IMR-90 (cell line): ENCODE results near the gene ERBB4.

Source experiments
- CHD1 ChIP-seq: IDR thresholded peaks from 2 replicates; pipeline ENCODE4 v1.6.1; 2012; ENCODE audit warnings: low read depth, low read length, improper control_type of control experiment
- CTCF ChIP-seq: conservative IDR thresholded peaks from 2 replicates; pipeline ENCODE4 v1.5.1; 2012; ENCODE audit warnings: mild to moderate bottlenecking, low read depth, low read length, improper control_type of control experiment
- MAFK ChIP-seq: IDR thresholded peaks from 2 replicates; pipeline ENCODE4 v1.6.1; 2012; ENCODE audit warnings: low read depth, low read length, improper control_type of control experiment
- MXI1 ChIP-seq: IDR thresholded peaks from 2 replicates; pipeline ENCODE4 v1.6.1; 2012; ENCODE audit warnings: low read depth, mild to moderate bottlenecking, low read length, moderate library complexity, borderline replicate concordance
- POLR2A ChIP-seq: IDR thresholded peaks from 2 replicates; pipeline ENCODE4 v1.6.1; 2012; ENCODE audit warnings: mild to moderate bottlenecking, low read depth, low read length
- RAD21 ChIP-seq: IDR thresholded peaks from 2 replicates; pipeline ENCODE4 v1.6.1; 2012; ENCODE audit warnings: low read length, improper control_type of control experiment
- RFX5 ChIP-seq: IDR thresholded peaks from 2 replicates; pipeline ENCODE4 v1.8.0; 2012; ENCODE audit warnings: low read depth, mild to moderate bottlenecking, low read length, moderate library complexity
- USF2 ChIP-seq: fragments of 150-350 bp; IDR thresholded peaks from 2 replicates; pipeline ENCODE4 v1.6.1; 2017; ENCODE audit warnings: mild to moderate bottlenecking, antibody characterized with exemption, low read length, low read depth

GRCh38 chr2:212064318-212064717, 474.3 kb downstream of the ERBB4 start:
- no peak for TF ChIP-seq CTCF
- no peak for TF ChIP-seq CHD1
- TF ChIP-seq POLR2A, result no peak
- TF ChIP-seq MAFK, result no peak
- no peak for TF ChIP-seq RAD21
- TF ChIP-seq USF2, result no peak
- no peak for TF ChIP-seq RFX5
- TF ChIP-seq MXI1, result no peak
